Right lobe of liver (tissue), 6 donors: ENCODE data around the gene SH3RF3. TPM values are rescaled to one million over a fixed set of nuclear protein-coding genes. Genes with fewer than 3 reads are reported as not detected.

Experiments
- ATAC-seq, 4 donors: fragments of 200-7000 bp; cut with Tn5 transposase; one replicate each; pipeline ENCODE4 v1.9.1; 2020; ENCODE audit warnings: mild to moderate bottlenecking in 4 of 4, moderate library complexity in 4 of 4
- DNase-seq, 3 donors: peaks; one replicate each; pipeline ENCODE4 v3.0.0-alpha.2; 2020
- H3K27ac ChIP-seq, 3 donors: fragments of 200-600 bp; one replicate each; pipeline ENCODE4 v1.8.0; 2022
- H3K27me3 ChIP-seq, 2 donors: fragments of 200-600 bp; one replicate each; pipeline ENCODE4 v1.8.0; 2022
- H3K36me3 ChIP-seq, 4 donors: fragments of 200-600 bp; sonication (generic) in 1 of 4; one replicate each; pipeline versions ENCODE4 v1.5.1 to v1.8.0; 2017 to 2022; ENCODE audit warnings: control low read depth in 1 of 4
- H3K4me1 ChIP-seq, 4 donors: fragments of 200-600 bp; sonication (generic) in 1 of 4; one replicate each; pipeline versions ENCODE4 v1.5.1 to v1.8.0; 2017 to 2022; ENCODE audit warnings: control low read depth in 1 of 4
- H3K4me3 ChIP-seq, 3 donors: fragments of 200-600 bp; one replicate each; pipeline ENCODE4 v1.8.0; 2022
- H3K9me3 ChIP-seq, 4 donors: fragments of 200-600 bp; sonication (generic) in 1 of 4; one replicate each; pipeline versions ENCODE4 v1.5.1 to v1.8.0; 2017 to 2022; ENCODE audit warnings: control low read depth in 1 of 4
- CTCF ChIP-seq, 4 donors: fragments of 200-600 bp in 3 of 4; fragments of 450-650 bp in 1 of 4; IDR thresholded peaks; one replicate each; pipeline versions ENCODE4 v1.5.1 to v1.8.0; 2016 to 2022; ENCODE audit warnings: antibody characterized with exemption in 4 of 4, mild to moderate bottlenecking in 2 of 4
- POLR2A ChIP-seq: fragments of 450-650 bp; IDR thresholded peaks from one replicate; pipeline ENCODE4 v1.6.1; 2017; ENCODE audit warnings: antibody characterized with exemption, mild to moderate bottlenecking
- WGBS: methylation state at CpG from one replicate; pipeline ENCODE4 v1.1.6; 2018; ENCODE audit warnings: low coverage, low lambda C conversion rate; ENCODE audit not compliant: insufficient coverage; ENCODE audit errors: missing lambda C conversion rate; 5-methylcytosine and 5-hydroxymethylcytosine counted together
- intact Hi-C, 2 donors: fragments of 100-400 bp; cut with DNase I; formaldehyde crosslinking; loops; one replicate each; pipeline versions ENCODE4 v1.11.2 to v1.14.1; 2022
- total RNA-seq, 6 experiments: library from RNA; depleted of rRNA in 2 of 6; stranded (reverse); fragments of >200 nt in 2 of 6; fragmentation: NEBNext Ultra II Directional in 3 of 6; extraction: Animal tissue kit (Norgen Biotek cat#: 25700) in 3 of 6; gene quantifications; one replicate each; pipeline versions ENCODE4 v1.1.0 to v1.2.4, GENCODE V29; 2016 to 2023
- donor health status: DM: no; HTN: yes; CAD: no.
- donor health status: DM: no; HTN: no; CAD: no.
- donor health status: DM: no; HTN: no; CAD: no.
- donor health status: DM: no; HTN: yes; CAD: no.
- donor health status: DM: no; HTN: yes; CAD: no.

The SH3RF3 gene
- total RNA-seq, 6 experiments from 2014 or later = 0.68 to 1.6 (median 1.2) TPM

GRCh38 chr2:109266998-109267854 lies 138.2 kb downstream of the SH3RF3 start:
- H3K4me1 ChIP-seq = no peaks in the 10 kb centered on the region

GRCh38 chr2:109268916-109269315 lies 139.9 kb downstream of the SH3RF3 start:
- no peak overlapping the region for H3K4me3 ChIP-seq
- ATAC-seq (no peak), DNase-seq (no peak)
- no peaks in the 10 kb centered on the region for H3K9me3 ChIP-seq
- no peak overlapping the region for H3K27ac ChIP-seq
- H3K36me3 ChIP-seq = no peaks in the 10 kb centered on the region
- H3K4me1 ChIP-seq = no peaks in the 10 kb centered on the region
- 88% methylated on average over 3 of the region's 7 CpGs for WGBS
- no peaks in the 10 kb centered on the region for H3K27me3 ChIP-seq
- intact Hi-C loops = no loop called here
- TF ChIP-seq CTCF (IDR thresholded peaks at IDR 0.05) = no peak
- TF ChIP-seq POLR2A = no peak

More at GRCh38 chr2:109266998-109267854, 138.2 kb downstream of the SH3RF3 start:
- DNase-seq = no peak
- intact Hi-C loops = no loop called here
- 41% methylated on average over 9 of the region's 16 CpGs for WGBS
- no peak for TF ChIP-seq POLR2A
- no peak for TF ChIP-seq CTCF (IDR thresholded peaks at IDR 0.05)
- peak; percentile 28 to 61 (median 54) for ATAC-seq
- Histone ChIP-seq H3K36me3 (no peaks in the 10 kb centered on the region), H3K27me3 (no peaks in the 10 kb centered on the region), H3K9me3 (no peaks in the 10 kb centered on the region), H3K27ac (no peak overlapping the region), H3K4me3 (no peak overlapping the region)

- no peak for TF ChIP-seq POLR2A
- TF ChIP-seq CTCF (IDR thresholded peaks at IDR 0.05) = no peak
- Histone ChIP-seq H3K4me1 (no peaks in the 10 kb centered on the region), H3K4me3 (no peak overlapping the region), H3K27me3 (no peaks in the 10 kb centered on the region), H3K9me3 (no peaks in the 10 kb centered on the region), H3K36me3 (no peaks in the 10 kb centered on the region), H3K27ac (no peak overlapping the region)
- ATAC-seq (no peak), DNase-seq (no peak)
- WGBS = 63% methylated on average over 5 of the region's 11 CpGs
- intact Hi-C loops = no loop called here
Measured at GRCh38 chr2:109269706-109270504, 140.9 kb downstream of the SH3RF3 start.

- Histone ChIP-seq H3K4me1 (no peaks in the 10 kb centered on the region), H3K27ac (no peak overlapping the region), H3K36me3 (no peaks in the 10 kb centered on the region), H3K4me3 (no peak overlapping the region), H3K9me3 (no peaks in the 10 kb centered on the region), H3K27me3 (no peaks in the 10 kb centered on the region)
- ATAC-seq = no peak
- 53% methylated on average over 12 of the region's 16 CpGs for WGBS
- no peak for DNase-seq
- TF ChIP-seq CTCF (IDR thresholded peaks at IDR 0.05) (no peak), POLR2A (no peak)
- intact Hi-C loops = no loop called here
Measured at GRCh38 chr2:109270505-109271312, 141.7 kb downstream of the SH3RF3 start.
